Calu3 (cell line): ENCODE results near the gene FAM161B. TPM values are rescaled to one million over a fixed set of nuclear protein-coding genes. Genes with fewer than 3 reads are reported as not detected.
"Not testable (repeated sequence)": the region's sequence is repeated elsewhere in the genome, so short reads cannot be mapped to it uniquely, and the experiment has no call there.

Experiments
- BruUV-seq: library from RNA; stranded (reverse); fragments of 400-500 nt; replicated peaks from 2 replicates; lab custom pipeline; 2021; lab: Mats Ljungman, UMichigan
- CTCF ChIA-PET: fragments of 300-600 bp; sonication (Branson Sonifier 250); formaldehyde crosslinking; loops from one replicate; lab custom pipeline; 2022; ENCODE audit warnings: antibody characterized with exemption; lab: Charles Lee
- DNase-seq: peaks from one replicate; pipeline ENCODE4 v3.0.0; 2022
- H3K27ac Mint-ChIP-seq: one replicate; pipeline ENCODE4 v1.8.0; 2022; ENCODE audit warnings: mixed read lengths; ENCODE audit not compliant: unreplicated experiment
- H3K27me3 Mint-ChIP-seq: one replicate; pipeline ENCODE4 v1.8.0; 2022; ENCODE audit warnings: mixed read lengths; ENCODE audit not compliant: unreplicated experiment
- H3K36me3 Mint-ChIP-seq: one replicate; pipeline ENCODE4 v1.8.0; 2022; ENCODE audit warnings: mild to moderate bottlenecking, moderate library complexity, mixed read lengths; ENCODE audit not compliant: insufficient read depth, unreplicated experiment
- H3K4me1 Mint-ChIP-seq: one replicate; pipeline ENCODE4 v1.8.0; 2022; ENCODE audit warnings: mild to moderate bottlenecking, low read depth, mixed read lengths; ENCODE audit not compliant: unreplicated experiment
- H3K4me3 Mint-ChIP-seq: one replicate; pipeline ENCODE4 v1.8.0; 2022; ENCODE audit warnings: mild to moderate bottlenecking, low read depth, moderate library complexity, mixed read lengths; ENCODE audit not compliant: unreplicated experiment
- H3K9me3 Mint-ChIP-seq: one replicate; pipeline ENCODE4 v1.8.0; 2022; ENCODE audit warnings: low read depth, mixed read lengths; ENCODE audit not compliant: unreplicated experiment
- CTCF ChIP-seq: fragments of 200-600 bp; IDR thresholded peaks from one replicate; pipeline ENCODE4 v1.8.0; 2022; ENCODE audit warnings: antibody characterized with exemption; ENCODE audit not compliant: unreplicated experiment
- intact Hi-C: fragments of 100-400 bp; cut with micrococcal nuclease; formaldehyde crosslinking; loops from one replicate; pipeline ENCODE4 v1.10.0; 2022; ENCODE audit not compliant: unreplicated experiment
- total RNA-seq: library from RNA; stranded (reverse); gene quantifications from 2 replicates; pipeline ENCODE4 v1.2.3, GENCODE V29; 2022

FAM161B gene
- total RNA-seq, 1 experiment from 2014 or later: 1.6 TPM

DNA sequence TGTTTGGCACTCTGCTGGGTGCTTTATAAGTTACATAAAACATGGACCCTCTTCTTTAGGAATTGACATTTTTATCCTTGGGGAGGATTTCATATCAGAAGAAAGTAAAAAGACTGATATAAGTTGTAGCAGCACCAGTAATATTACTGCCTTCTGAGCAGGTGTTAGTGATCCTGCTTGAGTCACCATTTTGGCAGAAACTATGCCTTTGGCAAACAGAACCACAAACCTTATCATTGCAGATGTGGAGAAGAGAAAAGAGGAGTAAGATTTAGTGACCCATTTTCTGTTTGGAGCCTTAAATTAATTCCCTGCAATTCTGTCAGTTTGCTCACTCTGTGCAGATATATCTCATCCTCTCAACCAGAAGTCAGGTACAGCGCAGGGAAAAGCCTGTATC is 40.2 kb downstream of the FAM161B start:
- Mint-ChIP-seq H3K4me1 (no peaks in the 10 kb centered on the region), H3K36me3 (peaks cover 40% of the 10 kb centered on the region), H3K27ac (no peak overlapping the region), H3K4me3 (no peak overlapping the region), H3K27me3 (no peaks in the 10 kb centered on the region), H3K9me3 (no peaks in the 10 kb centered on the region)
- intact Hi-C loops: no loop called here
- CTCF ChIA-PET: no interaction called here
- TF ChIP-seq CTCF: no peak
- DNase-seq: no peak
- BruUV-seq: no TSS peak

DNA sequence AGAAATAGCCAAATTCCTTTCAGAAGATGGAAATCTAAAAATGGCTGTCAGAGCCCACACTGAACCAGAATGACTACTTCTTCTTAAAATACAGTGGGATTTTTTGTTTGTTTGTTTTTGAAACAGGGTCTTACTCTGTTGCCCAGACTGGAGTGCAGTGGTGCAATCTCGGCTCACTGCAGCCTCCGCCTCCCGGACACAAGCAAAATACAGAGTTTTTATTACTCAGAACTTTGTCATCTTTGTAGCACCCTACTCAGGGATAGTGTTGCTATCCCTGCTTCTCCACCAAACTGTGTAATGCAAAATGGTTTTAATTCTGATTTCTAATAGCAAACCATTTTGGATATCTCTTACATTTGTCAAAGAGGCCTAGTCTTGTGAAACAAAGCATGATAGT is 46.9 kb downstream of the FAM161B start:
- Mint-ChIP-seq H3K27me3 (no peaks in the 10 kb centered on the region), H3K4me1 (no peaks in the 10 kb centered on the region), H3K4me3 (no peak overlapping the region), H3K9me3 (no peaks in the 10 kb centered on the region), H3K36me3 (peaks cover 25% of the 10 kb centered on the region), H3K27ac (no peak overlapping the region)
- no TSS peak for BruUV-seq
- TF ChIP-seq CTCF: no peak
- intact Hi-C loops: no loop called here
- DNase-seq: no peak
- CTCF ChIA-PET: no interaction called here

GRCh38 chr14:73896521-73896920 is 53.4 kb downstream of the FAM161B start:
- CTCF ChIA-PET: no interaction called here
- Mint-ChIP-seq H3K4me3 (no peak overlapping the region), H3K27me3 (no peaks in the 10 kb centered on the region), H3K27ac (no peak overlapping the region), H3K36me3 (peaks cover 30% of the 10 kb centered on the region), H3K4me1 (no peaks in the 10 kb centered on the region), H3K9me3 (no peaks in the 10 kb centered on the region)
- BruUV-seq: no TSS peak
- no peak for DNase-seq
- TF ChIP-seq CTCF: no peak
- intact Hi-C loops: no loop called here

DNA sequence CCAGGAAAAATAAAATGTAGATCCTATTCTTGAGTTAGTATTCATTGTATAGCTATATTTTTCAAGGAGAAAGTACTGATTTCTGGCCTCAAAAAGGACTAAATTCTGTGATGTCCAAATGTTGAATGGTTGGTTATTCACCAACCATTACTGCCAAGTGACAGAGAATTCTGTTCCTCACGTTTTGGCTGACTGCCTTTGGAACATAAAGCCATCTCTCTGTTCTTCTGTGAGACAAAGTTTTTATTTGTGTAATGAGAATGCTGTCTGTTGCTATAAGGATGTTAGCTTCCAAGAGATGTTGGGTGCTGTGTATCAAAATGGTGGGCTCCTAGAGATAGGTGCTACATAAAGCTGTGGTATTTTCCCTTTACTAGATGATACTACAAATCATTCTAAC is 54.0 kb downstream of the FAM161B start:
- intact Hi-C loops: no loop called here
- Mint-ChIP-seq H3K9me3 (no peaks in the 10 kb centered on the region), H3K27ac (no peak overlapping the region), H3K36me3 (peaks cover 30% of the 10 kb centered on the region), H3K4me1 (no peaks in the 10 kb centered on the region), H3K4me3 (no peak overlapping the region), H3K27me3 (no peaks in the 10 kb centered on the region)
- no TSS peak for BruUV-seq
- DNase-seq: no peak
- CTCF ChIA-PET: no interaction called here
- TF ChIP-seq CTCF: no peak

- H3K27me3 Mint-ChIP-seq, H3K27ac Mint-ChIP-seq, BruUV-seq, intact Hi-C loops, DNase-seq, H3K4me3 Mint-ChIP-seq, H3K9me3 Mint-ChIP-seq, H3K4me1 Mint-ChIP-seq: not testable (repeated sequence)
- H3K36me3 Mint-ChIP-seq: peaks cover 23% of the 10 kb centered on the region
- CTCF ChIA-PET: interaction anchor here (0.6 kb wide), 1 partner anchor 820 kb away, joined by 3 read pairs; no protein-coding TSS in a partner anchor
Observed at GRCh38 chr14:73894180-73894687, 55.7 kb downstream of the FAM161B start.
